Measurements from ENCODE around the gene DNAJA3. TPM values are rescaled to one million over a fixed set of nuclear protein-coding genes. Genes with fewer than 3 reads are reported as not detected.

DNAJA3 gene
- total and polyA plus RNA-seq, 8 donors, result 29.0 to 53.5 (median 35.6) TPM

DNA sequence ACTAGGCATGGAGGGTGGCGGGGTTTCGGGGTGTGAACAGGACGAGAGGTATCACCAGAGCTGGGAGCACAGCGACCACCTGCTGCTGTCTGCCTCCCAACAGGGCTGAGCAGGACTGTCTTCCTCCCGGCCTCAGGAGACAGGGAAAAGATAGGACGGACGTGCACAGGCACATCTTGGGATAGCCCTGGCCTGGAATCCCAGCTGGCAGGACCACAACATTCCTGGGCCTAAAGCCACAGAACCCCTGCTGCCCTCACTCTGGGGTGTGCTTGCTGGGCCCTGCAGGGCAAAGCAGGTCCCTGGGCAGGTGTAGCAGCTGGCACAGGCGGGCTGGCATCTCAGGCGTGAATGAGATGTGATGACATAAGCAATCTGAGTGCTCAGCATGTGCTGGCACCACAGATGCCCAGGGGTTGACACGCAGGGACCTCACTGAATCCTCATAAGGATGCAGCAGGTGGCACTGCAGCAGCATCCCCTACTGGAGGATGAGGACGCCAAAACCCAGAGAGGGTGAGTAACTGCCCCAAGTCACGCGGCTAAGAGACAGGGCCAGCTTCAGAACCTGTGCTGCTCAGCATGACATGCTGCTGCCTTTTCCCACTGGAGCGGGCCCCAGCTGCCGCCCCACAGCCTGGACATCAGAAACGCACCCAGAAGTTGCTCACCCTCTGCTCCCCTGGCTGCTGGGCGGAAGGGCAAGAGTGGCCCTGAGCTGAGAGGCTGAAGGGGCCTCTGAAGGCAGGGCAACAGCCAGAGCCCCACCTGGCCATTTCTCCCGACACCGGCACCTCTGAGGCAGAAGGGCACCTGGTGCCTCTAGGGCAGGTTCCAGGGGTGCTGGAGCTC is 16.4 kb upstream of the DNAJA3 start:
- no peak overlapping the region for H3K4me3 ChIP-seq
- no peak for DNase-seq
- intact Hi-C loops (cut with DNase I), result no loop called here
- H3K36me3 ChIP-seq, result peaks cover 0 to 89% of the 10 kb centered on the region in 2 donors
- H3K27ac ChIP-seq, result no peak overlapping the region
- ATAC-seq, result no peak
- peaks cover 11 to 41% of the 10 kb centered on the region in 2 donors for H3K4me1 ChIP-seq
- TF ChIP-seq, protein P1, sequence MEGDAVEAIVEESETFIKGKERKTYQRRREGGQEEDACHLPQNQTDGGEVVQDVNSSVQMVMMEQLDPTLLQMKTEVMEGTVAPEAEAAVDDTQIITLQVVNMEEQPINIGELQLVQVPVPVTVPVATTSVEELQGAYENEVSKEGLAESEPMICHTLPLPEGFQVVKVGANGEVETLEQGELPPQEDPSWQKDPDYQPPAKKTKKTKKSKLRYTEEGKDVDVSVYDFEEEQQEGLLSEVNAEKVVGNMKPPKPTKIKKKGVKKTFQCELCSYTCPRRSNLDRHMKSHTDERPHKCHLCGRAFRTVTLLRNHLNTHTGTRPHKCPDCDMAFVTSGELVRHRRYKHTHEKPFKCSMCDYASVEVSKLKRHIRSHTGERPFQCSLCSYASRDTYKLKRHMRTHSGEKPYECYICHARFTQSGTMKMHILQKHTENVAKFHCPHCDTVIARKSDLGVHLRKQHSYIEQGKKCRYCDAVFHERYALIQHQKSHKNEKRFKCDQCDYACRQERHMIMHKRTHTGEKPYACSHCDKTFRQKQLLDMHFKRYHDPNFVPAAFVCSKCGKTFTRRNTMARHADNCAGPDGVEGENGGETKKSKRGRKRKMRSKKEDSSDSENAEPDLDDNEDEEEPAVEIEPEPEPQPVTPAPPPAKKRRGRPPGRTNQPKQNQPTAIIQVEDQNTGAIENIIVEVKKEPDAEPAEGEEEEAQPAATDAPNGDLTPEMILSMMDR (IDR thresholded peaks at IDR 0.05), result no peak
- no peaks in the 10 kb centered on the region for H3K27me3 ChIP-seq
- H3K9me3 ChIP-seq, result no peaks in the 10 kb centered on the region

DNA sequence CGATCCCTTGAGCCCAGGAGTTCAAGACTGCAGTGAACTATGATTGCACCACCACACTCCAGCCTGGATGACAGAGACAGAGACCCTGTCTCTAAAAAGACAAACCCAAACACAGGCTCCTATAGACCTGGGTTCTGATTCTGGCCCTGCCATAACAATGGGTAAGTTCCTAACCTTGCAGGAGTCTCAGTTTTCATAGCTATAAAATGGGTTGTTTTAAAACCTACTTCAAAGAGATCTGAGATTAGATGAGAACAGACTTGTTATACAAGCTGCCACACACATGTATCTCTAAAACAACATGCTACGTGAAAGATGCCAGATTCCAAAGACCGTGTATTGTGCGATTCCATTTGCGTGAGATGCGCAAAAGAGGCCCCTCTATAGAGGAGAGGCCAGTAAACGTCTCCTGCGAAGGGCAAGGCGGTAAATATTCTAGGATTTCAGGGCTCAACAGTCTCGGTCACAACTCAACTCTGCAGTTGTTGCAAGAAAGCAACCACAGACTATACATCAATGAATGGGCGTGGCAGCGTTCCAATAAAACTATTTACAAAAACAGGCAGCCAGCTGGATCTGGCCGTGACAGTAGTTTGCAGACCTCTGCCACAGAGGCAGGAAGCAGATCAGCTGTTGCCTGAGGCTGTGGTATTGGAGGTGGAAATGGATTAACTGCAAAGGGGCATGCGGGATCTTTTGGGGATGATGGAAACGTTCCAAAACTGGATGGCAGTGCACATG is 15.2 kb upstream of the DNAJA3 start:
- H3K4me3 ChIP-seq, result no peak overlapping the region
- ATAC-seq (peak; percentile 7), DNase-seq (peak in 2 of 4 donors; percentile 93 to 95)
- no peaks in the 10 kb centered on the region for H3K27me3 ChIP-seq
- H3K27ac ChIP-seq, result no peak overlapping the region
- peaks cover 13 to 53% of the 10 kb centered on the region in 2 donors for H3K4me1 ChIP-seq
- H3K9me3 ChIP-seq, result no peaks in the 10 kb centered on the region
- intact Hi-C loops (cut with DNase I), result no loop called here
- H3K36me3 ChIP-seq, result peaks cover 0 to 77% of the 10 kb centered on the region in 2 donors
- TF ChIP-seq, protein P1 (IDR thresholded peaks at IDR 0.05), result no peak

DNA sequence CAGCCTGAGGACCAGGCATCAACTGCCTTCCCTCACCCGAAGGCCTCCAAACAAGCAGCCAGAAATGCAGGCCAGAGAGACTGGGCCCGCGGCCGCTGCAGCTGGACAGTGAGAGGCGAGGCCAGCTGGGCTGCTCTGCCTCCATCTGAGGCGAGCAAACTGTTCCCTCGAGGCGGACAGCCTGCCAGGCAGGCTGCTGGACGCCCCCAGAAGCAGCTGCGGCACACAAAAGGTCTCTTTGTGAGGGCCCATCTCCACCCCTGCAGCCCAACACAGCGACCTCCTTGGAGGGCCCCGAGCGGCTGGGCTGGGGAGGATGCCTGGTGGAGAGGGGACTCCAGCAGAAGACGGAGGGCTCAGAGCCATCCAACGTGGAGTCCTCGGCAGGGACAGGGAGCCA is 14.0 kb upstream of the DNAJA3 start:
- no peaks in the 10 kb centered on the region for H3K27me3 ChIP-seq
- ATAC-seq, result no peak
- H3K9me3 ChIP-seq, result no peaks in the 10 kb centered on the region
- peaks cover 15 to 56% of the 10 kb centered on the region in 2 donors for H3K4me1 ChIP-seq
- no peak overlapping the region for H3K27ac ChIP-seq
- DNase-seq, result peak in 2 of 4 donors; percentile 73 to 91
- TF ChIP-seq, protein P1 (IDR thresholded peaks at IDR 0.05), result no peak
- H3K36me3 ChIP-seq, result peaks cover 0 to 66% of the 10 kb centered on the region in 2 donors
- no peak overlapping the region for H3K4me3 ChIP-seq
- intact Hi-C loops (cut with DNase I), result no loop called here

DNA sequence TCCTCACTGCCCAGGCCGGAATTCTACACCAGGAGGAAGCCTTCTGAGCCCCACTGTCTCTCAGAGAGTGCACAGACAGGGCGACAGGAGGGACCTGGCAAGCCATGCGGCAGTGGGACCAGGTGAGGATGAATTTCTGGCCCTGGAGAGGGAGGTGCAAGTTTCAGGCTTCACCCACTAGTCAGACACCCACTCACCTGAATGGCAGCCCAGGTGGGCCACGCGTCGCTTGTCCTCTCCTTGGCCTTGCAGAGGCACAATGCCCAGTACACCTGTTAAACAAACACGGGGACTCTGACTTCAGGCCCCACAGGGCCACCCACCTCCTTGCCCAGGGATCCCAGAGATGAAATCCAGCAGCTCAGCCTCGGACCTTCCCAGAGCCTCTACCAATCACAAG is 13.5 kb upstream of the DNAJA3 start:
- intact Hi-C loops (cut with DNase I), result no loop called here
- H3K36me3 ChIP-seq, result peaks cover 0 to 61% of the 10 kb centered on the region in 2 donors

More for the DNA sequence above, 13.5 kb upstream of the DNAJA3 start:
- ATAC-seq (no peak), DNase-seq (no peak)
- no peak overlapping the region for H3K4me3 ChIP-seq
- TF ChIP-seq, protein P1 (IDR thresholded peaks at IDR 0.05), result no peak
- no peaks in the 10 kb centered on the region for H3K27me3 ChIP-seq
- no peak overlapping the region for H3K27ac ChIP-seq
- H3K9me3 ChIP-seq, result no peaks in the 10 kb centered on the region
- H3K4me1 ChIP-seq, result peaks cover 18 to 61% of the 10 kb centered on the region in 2 donors
